ENCODE measurements around the gene RPS3. TPM values are rescaled to one million over a fixed set of nuclear protein-coding genes. Genes with fewer than 3 reads are reported as not detected.
A peak's percentile ranks its signal among the peaks of the same experiment; 100 is the strongest.

RPS3 gene
- total and polyA plus RNA-seq, 9 of the 15 experiments (the other 6 are each of a cell fraction or from before 2014, with no cell fraction given): 2,700 to 5,771 (median 3,679) TPM

GRCh38 chr11:75351791-75352587, 47.3 kb upstream of the RPS3 start (continued):
- TF ChIP-seq ZBTB8A (IDR thresholded peaks at IDR 0.05; ENCODE audit: partially characterized antibody) (no peak), NCOA6 (IDR thresholded peaks at IDR 0.05) (no peak; the same call in 1 of the 2 replicates), ZNF551 (CRISPR knock-in tag; IDR thresholded peaks at IDR 0.05) (no peak), ZSCAN29 (IDR thresholded peaks at IDR 0.05) (no peak), TCF3 (CRISPR knock-in tag; IDR thresholded peaks at IDR 0.05) (no peak; the same call in 1 of the 2 replicates), KAT7 (CRISPR knock-in tag; IDR thresholded peaks at IDR 0.05; ENCODE audit: borderline replicate concordance) (peak; percentile 55; the same call in 1 of the 2 replicates), PTRF (tag; IDR thresholded peaks at IDR 0.05) (no peak), TRIM28 (IDR thresholded peaks at IDR 0.05) (no peak), TAF1 (IDR thresholded peaks at IDR 0.05; ENCODE audit: control insufficient read depth, extremely low read depth, insufficient read depth, low read length, severe bottlenecking) (peak; percentile 28), ZEB2 (IDR thresholded peaks at IDR 0.05) (peak; percentile 25; the same call in 1 of the 2 replicates), ZNF518B (CRISPR knock-in tag; IDR thresholded peaks at IDR 0.05) (no peak), RBM39 (optimal IDR thresholded peaks at IDR 0.05; ENCODE audit: low read depth, low read length) (no peak), BDP1 (IDR thresholded peaks at IDR 0.05; ENCODE audit: insufficient read depth, insufficient read length) (no peak), KLF16 (IDR thresholded peaks at IDR 0.05) (no peak), SAFB (IDR thresholded peaks at IDR 0.05; ENCODE audit: borderline replicate concordance, low read depth, low read length) (peak; percentile 93), ZNF431 (CRISPR knock-in tag; IDR thresholded peaks at IDR 0.05) (no peak), ZNF134 (CRISPR knock-in tag; conservative IDR thresholded peaks at IDR 0.05) (no peak), ZNF121 (CRISPR knock-in tag; conservative IDR thresholded peaks at IDR 0.05) (no peak), THRAP3 (IDR thresholded peaks at IDR 0.05; ENCODE audit: borderline replicate concordance) (no peak), POLR2H (tag; IDR thresholded peaks at IDR 0.05; ENCODE audit: low read depth) (no peak)
- TF ChIP-seq, protein P1, sequence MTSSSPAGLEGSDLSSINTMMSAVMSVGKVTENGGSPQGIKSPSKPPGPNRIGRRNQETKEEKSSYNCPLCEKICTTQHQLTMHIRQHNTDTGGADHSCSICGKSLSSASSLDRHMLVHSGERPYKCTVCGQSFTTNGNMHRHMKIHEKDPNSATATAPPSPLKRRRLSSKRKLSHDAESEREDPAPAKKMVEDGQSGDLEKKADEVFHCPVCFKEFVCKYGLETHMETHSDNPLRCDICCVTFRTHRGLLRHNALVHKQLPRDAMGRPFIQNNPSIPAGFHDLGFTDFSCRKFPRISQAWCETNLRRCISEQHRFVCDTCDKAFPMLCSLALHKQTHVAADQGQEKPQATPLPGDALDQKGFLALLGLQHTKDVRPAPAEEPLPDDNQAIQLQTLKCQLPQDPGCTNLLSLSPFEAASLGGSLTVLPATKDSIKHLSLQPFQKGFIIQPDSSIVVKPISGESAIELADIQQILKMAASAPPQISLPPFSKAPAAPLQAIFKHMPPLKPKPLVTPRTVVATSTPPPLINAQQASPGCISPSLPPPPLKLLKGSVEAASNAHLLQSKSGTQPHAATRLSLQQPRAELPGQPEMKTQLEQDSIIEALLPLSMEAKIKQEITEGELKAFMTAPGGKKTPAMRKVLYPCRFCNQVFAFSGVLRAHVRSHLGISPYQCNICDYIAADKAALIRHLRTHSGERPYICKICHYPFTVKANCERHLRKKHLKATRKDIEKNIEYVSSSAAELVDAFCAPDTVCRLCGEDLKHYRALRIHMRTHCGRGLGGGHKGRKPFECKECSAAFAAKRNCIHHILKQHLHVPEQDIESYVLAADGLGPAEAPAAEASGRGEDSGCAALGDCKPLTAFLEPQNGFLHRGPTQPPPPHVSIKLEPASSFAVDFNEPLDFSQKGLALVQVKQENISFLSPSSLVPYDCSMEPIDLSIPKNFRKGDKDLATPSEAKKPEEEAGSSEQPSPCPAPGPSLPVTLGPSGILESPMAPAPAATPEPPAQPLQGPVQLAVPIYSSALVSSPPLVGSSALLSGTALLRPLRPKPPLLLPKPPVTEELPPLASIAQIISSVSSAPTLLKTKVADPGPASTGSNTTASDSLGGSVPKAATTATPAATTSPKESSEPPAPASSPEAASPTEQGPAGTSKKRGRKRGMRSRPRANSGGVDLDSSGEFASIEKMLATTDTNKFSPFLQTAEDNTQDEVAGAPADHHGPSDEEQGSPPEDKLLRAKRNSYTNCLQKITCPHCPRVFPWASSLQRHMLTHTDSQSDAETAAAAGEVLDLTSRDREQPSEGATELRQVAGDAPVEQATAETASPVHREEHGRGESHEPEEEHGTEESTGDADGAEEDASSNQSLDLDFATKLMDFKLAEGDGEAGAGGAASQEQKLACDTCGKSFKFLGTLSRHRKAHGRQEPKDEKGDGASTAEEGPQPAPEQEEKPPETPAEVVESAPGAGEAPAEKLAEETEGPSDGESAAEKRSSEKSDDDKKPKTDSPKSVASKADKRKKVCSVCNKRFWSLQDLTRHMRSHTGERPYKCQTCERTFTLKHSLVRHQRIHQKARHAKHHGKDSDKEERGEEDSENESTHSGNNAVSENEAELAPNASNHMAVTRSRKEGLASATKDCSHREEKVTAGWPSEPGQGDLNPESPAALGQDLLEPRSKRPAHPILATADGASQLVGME (CRISPR knock-in tag; IDR thresholded peaks at IDR 0.05): peak; percentile 64; the same call in 1 of the 2 replicates

Data from K562 (cell line).